K562 (cell line): ENCODE measurements around the gene METTL8. TPM values are rescaled to one million over a fixed set of nuclear protein-coding genes. Genes with fewer than 3 reads are reported as not detected.
A peak's percentile ranks its signal among the peaks of the same experiment; 100 is the strongest.

Source experiments
- CUX1 ChIP-seq: fragments of 200-800 bp; sonication (Bioruptor generic); IDR thresholded peaks from 2 replicates; pipeline ENCODE4 v1.6.1; 2016; ENCODE audit warnings: missing genetic modification characterization, missing compliant biosample characterization
- HEY1 ChIP-seq: fragments of 250-450 bp; sonication (Bioruptor Pico); IDR thresholded peaks from 2 replicates; pipeline ENCODE4 v1.5.0; 2020; ENCODE audit warnings: mild to moderate bottlenecking, moderate library complexity, borderline replicate concordance
- NCOR1 ChIP-seq: fragments of 450-650 bp; IDR thresholded peaks from 2 replicates; pipeline ENCODE4 v1.6.1; 2016; ENCODE audit warnings: mild to moderate bottlenecking, moderate library complexity
- XRCC4 ChIP-seq: IDR thresholded peaks from one replicate; pipeline ENCODE4 v1.6.1; 2011; ENCODE audit not compliant: insufficient read depth, insufficient read length; ENCODE audit errors: extremely low read depth
- ZNF184 ChIP-seq: sonication (generic); formaldehyde crosslinking; IDR thresholded peaks from 2 replicates; pipeline ENCODE4 v1.5.0; 2020; ENCODE audit warnings: missing genetic modification reagents
- ZNF274 ChIP-seq: IDR thresholded peaks from 2 replicates; pipeline ENCODE4 v1.6.1; 2011; ENCODE audit warnings: low read depth, mild to moderate bottlenecking, low read length, moderate library complexity, borderline replicate concordance
- polyA plus RNA-seq, 8 experiments: library from polyadenylated mRNA; depleted of rRNA in 4 of 8; stranded (reverse) in 5 of 8; unstranded in 3 of 8; fragments of >200 nt; fragmentation: Nextera tagmentation in 2 of 8; fragmentation: Illumina TruSeq in 1 of 8; extraction: Ambion mirVana in 2 of 8; extraction: Trizol in 1 of 8; gene quantifications; 2 replicates each; pipeline versions ENCODE4 v1.2.1 to v1.2.3, GENCODE V29; 2011 to 2014; ENCODE audit warnings: inconsistent platforms in 1 of 8, missing spikeins in 1 of 8
- total RNA-seq, 7 experiments: library from RNA; depleted of rRNA in 6 of 7; stranded (reverse); fragments of >200 nt in 6 of 7; fragmentation: Illumina TruSeq in 2 of 7; extraction: Trizol in 2 of 7; gene quantifications; 2 replicates each; pipeline versions ENCODE4 v1.2.1 to v1.2.3, GENCODE V29; 2011 to 2021; ENCODE audit warnings: low replicate concordance in 1 of 7
- TF ChIP-seq, protein P1 (sequence below), 2 experiments: IDR thresholded peaks; 2 replicates each; pipeline ENCODE4 v1.6.1; 2011; ENCODE audit warnings: borderline replicate concordance in 1 of 2, control low read depth in 1 of 2, low read depth in 1 of 2, low read length in 1 of 2, mild to moderate bottlenecking in 1 of 2, mixed read lengths in 1 of 2, moderate library complexity in 1 of 2; ENCODE audit not compliant: insufficient read depth in 1 of 2, insufficient read length in 1 of 2, poor library complexity in 1 of 2, severe bottlenecking in 1 of 2; ENCODE audit errors: extremely low read depth in 1 of 2

METTL8 gene
- total and polyA plus RNA-seq, 9 of the 15 experiments (the other 6 are each of a cell fraction or from before 2014, with no cell fraction given): 12.9 to 52.6 (median 33.7) TPM

- 0 out of 2 replicates have a peak, but pooled peaks have one; percentile 47 for TF ChIP-seq CUX1 (CRISPR knock-in tag)
- TF ChIP-seq NCOR1: no peak
- no peak for TF ChIP-seq ZNF184 (CRISPR knock-in tag)
- TF ChIP-seq HEY1 (CRISPR knock-in tag): no peak
- TF ChIP-seq ZNF274: no peak
- TF ChIP-seq, protein P1, sequence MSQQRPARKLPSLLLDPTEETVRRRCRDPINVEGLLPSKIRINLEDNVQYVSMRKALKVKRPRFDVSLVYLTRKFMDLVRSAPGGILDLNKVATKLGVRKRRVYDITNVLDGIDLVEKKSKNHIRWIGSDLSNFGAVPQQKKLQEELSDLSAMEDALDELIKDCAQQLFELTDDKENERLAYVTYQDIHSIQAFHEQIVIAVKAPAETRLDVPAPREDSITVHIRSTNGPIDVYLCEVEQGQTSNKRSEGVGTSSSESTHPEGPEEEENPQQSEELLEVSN (IDR thresholded peaks at IDR 0.05; ENCODE audit: borderline replicate concordance in 1 of 2, extremely low read depth in 1 of 2, insufficient read depth in 1 of 2, insufficient read length in 1 of 2, low read depth in 1 of 2, low read length in 1 of 2, poor library complexity in 1 of 2, severe bottlenecking in 1 of 2): peak; percentile 53 to 57
- TF ChIP-seq XRCC4: no peak
- TF ChIP-seq, all 486 proteins: peak for 65
These were observed 624 bp downstream of the METTL8 start (continued) for GRCh38 chr2:171432969-171433762.
